Measurements from ENCODE around the gene NEK3.

The NEK3 gene

DNA sequence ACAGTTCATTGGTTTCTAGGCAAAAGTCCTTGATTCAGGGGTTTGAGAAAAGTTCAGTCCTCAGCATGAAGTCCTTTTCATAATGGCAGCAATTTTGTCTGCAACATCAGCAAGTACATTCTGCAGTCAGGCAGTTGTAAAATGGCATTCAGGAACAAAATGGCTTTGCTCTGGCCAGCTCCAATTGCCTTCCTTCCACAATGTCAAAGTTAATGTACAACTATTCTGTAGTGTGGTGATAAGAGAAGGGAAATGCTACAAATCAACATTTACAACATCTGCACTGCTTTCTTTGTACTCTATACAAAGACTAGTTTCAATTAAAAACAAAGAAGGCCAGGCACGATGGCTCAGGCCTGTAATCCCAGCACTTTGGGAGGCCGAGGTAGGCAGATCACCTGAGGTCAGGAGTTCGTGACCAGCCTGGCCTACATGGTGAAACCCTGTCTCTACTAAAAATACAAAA lies 1.8 kb upstream of the NEK3 start:
- H3K4me3 ChIP-seq (replicated peaks in 1 of 2; ENCODE audit: low read depth in 2 of 2, low read length in 2 of 2) = no peak overlapping the region
- DNase-seq (ENCODE audit: low read depth in 2 of 2) = no peak
- TF ChIP-seq CTCF (IDR thresholded peaks at IDR 0.05; ENCODE audit: low read depth, low read length) = no peak

- DNase-seq (ENCODE audit: low read depth in 2 of 2) = no peak
- no peak for TF ChIP-seq CTCF (IDR thresholded peaks at IDR 0.05; ENCODE audit: low read depth, low read length)
Observed at GRCh38 chr13:52160506-52160905, 1.1 kb upstream of the NEK3 start.

DNA sequence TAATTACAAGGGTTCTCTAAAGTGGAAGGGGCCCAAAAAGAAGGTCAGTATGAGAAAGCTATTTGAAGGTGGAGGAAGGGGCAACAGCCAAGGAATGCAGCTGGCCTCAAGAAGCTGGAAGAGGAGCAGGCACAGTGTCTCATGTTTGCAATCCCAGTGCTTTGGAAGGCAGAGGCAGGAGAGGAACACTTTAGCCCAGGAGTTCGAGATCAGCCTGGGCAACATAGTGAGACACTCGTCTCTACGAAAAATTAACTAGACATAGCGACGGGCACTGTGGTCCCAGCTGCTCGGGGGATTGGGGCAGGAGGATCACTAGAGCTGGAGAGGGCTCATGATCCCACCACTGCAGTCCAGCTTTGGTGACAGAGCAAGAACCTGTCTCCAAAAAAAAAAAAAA lies 656 bp upstream of the NEK3 start:
- DNase-seq (ENCODE audit: low read depth in 2 of 2) = no peak
- H3K4me3 ChIP-seq (replicated peaks in 1 of 2; ENCODE audit: low read depth in 2 of 2, low read length in 2 of 2) = no peak overlapping the region

More at GRCh38 chr13:52160506-52160905, 1.1 kb upstream of the NEK3 start:
- no peak overlapping the region for H3K4me3 ChIP-seq (replicated peaks in 1 of 2; ENCODE audit: low read depth in 2 of 2, low read length in 2 of 2)

DNA sequence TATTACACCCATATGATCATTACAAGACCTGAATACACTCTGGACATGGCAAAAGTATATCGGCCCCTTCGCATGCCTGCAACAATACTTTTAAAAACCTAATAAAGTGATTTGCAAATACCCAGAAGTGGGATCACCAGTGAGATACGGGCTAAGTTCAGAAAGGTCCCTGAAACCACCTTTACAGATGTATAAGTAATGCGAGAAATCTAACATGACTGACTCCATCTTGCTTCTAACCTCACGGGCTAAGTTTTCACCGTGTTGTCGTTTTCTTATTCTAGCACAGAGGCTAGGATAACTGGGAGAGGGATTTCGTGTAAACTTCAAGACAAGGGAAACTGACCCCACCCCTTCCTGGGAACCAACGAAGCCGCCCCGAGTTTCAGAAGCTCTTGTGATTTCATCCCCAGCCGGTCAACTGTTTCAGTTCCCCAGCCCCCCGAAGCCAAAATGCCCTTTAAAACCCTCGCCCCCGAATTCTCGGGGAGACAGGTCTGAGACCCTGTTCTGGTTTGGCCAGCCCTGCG lies 703 bp downstream of the NEK3 start:
- DNase-seq (ENCODE audit: low read depth in 2 of 2) = peak; percentile 58
- no peak for TF ChIP-seq CTCF (IDR thresholded peaks at IDR 0.05; ENCODE audit: low read depth, low read length)

More for the DNA sequence above, 656 bp upstream of the NEK3 start:
- TF ChIP-seq CTCF (IDR thresholded peaks at IDR 0.05; ENCODE audit: low read depth, low read length) = no peak

DNA sequence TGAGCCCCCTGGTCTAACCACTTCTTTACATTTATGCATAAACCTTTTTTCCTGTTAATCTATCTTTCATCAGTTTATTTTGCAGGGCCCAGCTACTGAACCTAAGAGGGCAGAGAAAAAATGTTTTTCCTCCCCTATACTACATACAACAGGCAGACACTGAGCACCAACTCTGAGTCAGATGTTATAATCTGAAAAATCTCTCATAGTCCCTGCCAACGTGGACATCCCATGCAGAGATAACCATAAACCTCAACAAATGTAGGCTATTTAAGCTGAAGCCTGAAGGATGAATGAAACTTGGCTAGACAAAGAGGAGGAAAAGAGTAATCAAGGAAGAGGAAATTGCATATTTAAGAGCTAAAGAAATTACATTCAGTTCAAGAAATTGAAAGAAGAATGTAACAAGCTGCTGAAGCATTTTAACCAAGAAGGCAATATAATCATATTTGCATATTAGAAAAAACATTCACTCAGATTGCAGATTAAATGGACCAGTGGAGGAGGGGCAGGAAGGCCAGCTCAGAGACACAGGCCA lies 2.6 kb downstream of the NEK3 start:
- peak; percentile 20 to 33 for DNase-seq (ENCODE audit: low read depth in 2 of 2)
- TF ChIP-seq CTCF (IDR thresholded peaks at IDR 0.05; ENCODE audit: low read depth, low read length) = no peak
- no peak overlapping the region for H3K4me3 ChIP-seq (replicated peaks in 1 of 2; ENCODE audit: low read depth in 2 of 2, low read length in 2 of 2)

More for the DNA sequence above, 703 bp downstream of the NEK3 start:
- peak overlapping the region; percentile 63 to 69 for H3K4me3 ChIP-seq (replicated peaks in 1 of 2; ENCODE audit: low read depth in 2 of 2, low read length in 2 of 2)

- no peak for TF ChIP-seq CTCF (IDR thresholded peaks at IDR 0.05; ENCODE audit: low read depth, low read length)
- DNase-seq (ENCODE audit: low read depth in 2 of 2) = no peak
- no peak overlapping the region for H3K4me3 ChIP-seq (replicated peaks in 1 of 2; ENCODE audit: low read depth in 2 of 2, low read length in 2 of 2)
Observed at GRCh38 chr13:52155177-52155576, 4.2 kb downstream of the NEK3 start.

GRCh38 chr13:52147225-52147624 lies 12.2 kb downstream of the NEK3 start:
- DNase-seq (ENCODE audit: low read depth in 2 of 2) = no peak

More at GRCh38 chr13:52147225-52147624, 12.2 kb downstream of the NEK3 start:
- no peak for TF ChIP-seq CTCF (IDR thresholded peaks at IDR 0.05; ENCODE audit: low read depth, low read length)
- H3K4me3 ChIP-seq (replicated peaks in 1 of 2; ENCODE audit: low read depth in 2 of 2, low read length in 2 of 2) = no peak overlapping the region
